GM19035 (cell line): ENCODE data around the gene SPOCK1.
A peak's percentile ranks its signal among the peaks of the same experiment; 100 is the strongest.

Experiments used
- ATAC-seq: cut with Tn5 transposase; IDR thresholded peaks from one replicate; pipeline ENCODE4 v1.9.1; 2021; ENCODE audit not compliant: unreplicated experiment

SPOCK1 gene

DNA sequence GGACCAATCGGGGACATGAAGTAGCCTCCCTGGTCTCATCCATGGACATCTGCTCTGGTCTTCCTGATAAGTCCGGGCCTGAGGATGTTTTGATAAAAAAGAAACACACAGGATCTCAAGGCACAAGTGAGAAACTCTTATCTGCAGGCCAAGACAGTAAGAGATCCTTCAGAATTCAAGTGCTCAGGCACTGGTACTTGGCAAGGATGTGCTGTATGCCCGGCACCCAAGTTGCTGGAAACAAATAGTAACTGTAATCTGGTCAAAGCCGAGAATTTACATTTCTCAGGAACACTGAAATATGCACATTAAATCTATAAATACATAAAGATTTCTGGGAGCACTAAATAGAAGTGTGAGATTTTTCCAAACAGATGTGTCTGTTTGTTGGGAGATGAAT, 165.7 kb downstream of the SPOCK1 start:
- ATAC-seq, result no peak

DNA sequence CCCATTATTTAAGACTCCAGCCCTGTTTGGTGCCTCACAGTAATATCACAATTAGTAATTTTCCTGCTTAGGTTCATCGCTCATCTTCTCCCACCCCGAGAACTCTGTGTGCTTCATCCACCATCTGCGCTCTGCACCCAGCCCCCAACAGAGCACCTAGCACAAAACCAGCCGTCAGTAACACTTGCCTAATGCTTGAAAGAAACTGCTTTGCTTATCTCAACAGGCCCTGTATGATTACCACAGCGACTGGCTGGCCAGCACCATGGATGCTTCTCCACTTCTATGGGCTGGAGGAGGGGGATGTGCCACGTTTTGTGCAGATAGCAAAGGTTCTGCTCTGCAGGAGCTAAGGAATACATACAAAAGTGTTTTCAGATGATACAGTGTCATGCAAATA, 166.8 kb downstream of the SPOCK1 start:
- ATAC-seq, result no peak

DNA sequence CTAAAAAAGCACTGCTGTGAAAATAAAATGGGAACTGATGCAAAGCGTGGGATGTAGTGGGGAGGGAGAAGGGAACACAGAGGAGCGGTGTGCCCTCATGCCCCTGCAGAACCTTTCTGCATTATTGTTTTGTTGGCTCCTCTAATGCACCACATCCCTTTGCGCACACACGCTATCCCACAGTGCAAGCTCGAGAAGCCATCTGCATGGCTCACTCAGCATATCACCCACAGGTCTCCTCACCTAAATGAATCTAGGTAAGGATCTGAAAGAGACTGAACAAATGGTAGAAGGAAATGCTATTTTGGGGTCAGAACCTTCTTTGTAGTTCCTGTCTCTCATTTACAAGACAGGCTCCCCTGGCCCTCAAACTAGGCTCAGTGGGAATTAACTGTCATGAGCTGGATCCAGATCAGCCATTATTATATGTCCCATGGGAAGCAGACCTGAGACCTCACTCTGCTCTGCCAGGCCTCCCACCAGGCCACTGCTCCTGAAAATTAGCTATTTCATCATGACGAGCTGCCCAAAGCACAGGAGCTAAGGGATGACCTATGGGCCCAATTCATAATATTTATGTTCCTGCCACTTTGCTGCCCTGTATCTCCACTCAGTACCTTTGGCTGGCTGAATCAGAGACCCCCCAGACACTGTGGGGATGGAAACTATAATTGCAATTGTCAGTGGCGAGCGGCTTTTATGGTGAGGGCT, 169.4 kb downstream of the SPOCK1 start:
- no peak for ATAC-seq

DNA sequence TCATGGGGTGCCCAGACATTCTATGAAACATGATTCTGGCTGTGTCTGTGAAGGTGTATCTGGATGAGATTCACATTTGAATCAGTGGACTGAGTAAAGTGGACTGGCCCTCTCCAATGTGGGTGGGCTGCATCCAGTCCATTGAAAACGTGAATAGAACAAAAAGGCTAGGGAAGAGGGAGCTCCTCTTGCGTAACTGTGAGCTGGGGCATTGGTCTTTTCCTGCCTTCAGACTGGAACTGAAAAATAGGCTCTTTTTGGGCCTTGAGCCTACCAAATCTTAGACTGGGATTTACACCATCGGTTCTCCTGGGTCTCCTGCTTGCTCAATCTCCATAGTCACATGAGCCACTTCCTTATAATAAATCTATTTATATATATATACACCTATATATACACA, 170.1 kb downstream of the SPOCK1 start:
- ATAC-seq, result no peak

DNA sequence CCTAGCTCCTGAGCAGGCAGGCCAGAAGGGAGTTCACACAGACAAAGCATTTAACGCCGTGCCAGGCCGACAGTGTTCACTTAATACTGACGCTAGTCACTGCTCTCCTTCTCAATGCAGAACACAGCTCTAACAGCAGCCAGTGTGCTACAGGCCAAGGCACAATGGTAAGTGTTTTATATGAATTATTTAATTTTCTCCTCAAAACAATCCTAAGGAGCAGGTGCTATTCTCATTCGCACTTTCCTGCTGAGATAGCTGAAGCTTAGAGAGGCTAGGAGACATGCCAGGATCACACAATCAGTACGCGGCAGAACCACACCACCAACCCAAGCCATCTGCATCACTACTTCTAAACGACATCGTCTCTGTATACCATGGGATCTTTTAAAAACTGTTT, 170.7 kb downstream of the SPOCK1 start:
- ATAC-seq, result no peak

DNA sequence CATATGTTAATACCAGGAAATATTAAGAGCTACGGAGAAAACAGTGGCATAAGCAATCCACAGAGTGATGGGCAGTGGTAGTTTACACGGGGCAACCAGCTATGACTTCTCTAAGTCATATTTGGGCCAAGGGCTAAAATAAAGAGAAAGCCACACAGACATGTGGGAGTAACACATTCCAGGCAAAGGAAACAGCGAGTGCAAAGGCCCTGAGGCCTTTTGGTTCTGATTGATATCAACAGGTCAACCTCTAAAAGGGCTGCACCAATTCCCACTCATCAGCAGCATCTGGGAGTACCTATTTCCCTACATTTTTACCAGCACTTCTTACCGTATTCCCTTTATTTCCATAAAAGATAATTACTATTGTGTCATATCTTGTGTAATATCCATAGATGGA, 173.4 kb downstream of the SPOCK1 start:
- no peak for ATAC-seq

DNA sequence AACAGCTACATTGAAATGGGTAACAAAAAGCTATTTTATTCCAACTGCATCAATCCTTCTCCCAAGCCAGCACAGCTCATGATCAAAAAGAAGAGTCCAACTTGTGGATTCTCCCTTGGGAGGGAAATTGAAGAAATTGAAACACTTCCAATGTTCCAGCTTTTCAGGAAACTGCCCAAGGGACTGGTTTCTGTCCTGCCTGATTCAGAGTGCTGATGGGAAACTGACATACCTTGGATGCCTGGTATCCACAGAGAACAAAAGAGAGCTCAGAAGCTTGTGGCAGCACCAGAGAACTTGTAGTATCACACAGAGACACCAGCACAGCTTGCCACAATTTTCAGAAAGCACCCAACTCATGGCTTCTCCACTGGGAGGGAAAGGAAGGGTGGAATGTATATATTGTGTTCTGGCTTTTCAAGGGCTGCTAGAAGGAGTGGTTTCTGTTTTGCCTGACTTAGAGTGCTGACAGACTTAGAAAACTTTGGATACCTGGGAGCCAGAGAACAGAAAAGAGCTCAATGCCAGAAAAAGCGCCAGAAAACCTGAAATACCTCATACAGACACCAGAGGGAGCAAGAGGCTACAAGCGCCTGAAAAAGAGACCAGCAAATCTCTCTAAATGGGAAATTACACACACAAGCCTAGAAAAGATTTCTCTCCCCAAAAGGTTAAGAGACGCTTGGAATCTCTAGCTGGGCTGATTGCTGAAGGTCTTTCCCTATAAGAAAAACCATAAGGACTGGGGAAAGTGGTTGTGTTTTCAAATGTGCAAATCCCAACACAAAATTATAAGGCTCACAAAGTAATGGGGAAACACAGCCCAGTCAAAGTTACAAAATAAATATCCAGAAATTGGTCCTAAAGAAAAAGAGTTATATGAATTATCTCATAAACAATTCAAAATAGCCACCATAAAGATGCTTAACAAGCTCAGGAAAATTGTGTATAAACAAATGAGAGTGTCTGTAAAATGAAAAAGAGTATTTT, 178.8 kb downstream of the SPOCK1 start:
- ATAC-seq, result peak; percentile 53

DNA sequence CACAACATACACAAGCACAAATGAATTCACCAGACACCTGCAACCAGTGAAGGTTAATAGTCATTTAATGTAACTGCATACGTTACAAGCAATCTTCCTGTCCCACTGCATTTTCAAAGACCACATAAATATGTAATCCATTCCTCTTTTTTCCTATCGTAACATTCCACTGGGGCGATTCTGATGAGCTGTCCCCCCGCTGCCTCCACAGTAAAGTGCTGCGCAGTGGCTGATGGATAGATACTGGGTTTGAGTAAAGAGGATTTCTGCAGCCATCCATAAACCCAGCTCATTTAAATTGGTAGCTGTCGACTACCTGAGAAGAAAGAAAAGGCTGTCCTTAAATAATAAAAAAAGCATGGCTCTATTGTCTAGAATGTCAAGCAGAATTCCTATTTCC, 181.1 kb downstream of the SPOCK1 start:
- no peak for ATAC-seq

DNA sequence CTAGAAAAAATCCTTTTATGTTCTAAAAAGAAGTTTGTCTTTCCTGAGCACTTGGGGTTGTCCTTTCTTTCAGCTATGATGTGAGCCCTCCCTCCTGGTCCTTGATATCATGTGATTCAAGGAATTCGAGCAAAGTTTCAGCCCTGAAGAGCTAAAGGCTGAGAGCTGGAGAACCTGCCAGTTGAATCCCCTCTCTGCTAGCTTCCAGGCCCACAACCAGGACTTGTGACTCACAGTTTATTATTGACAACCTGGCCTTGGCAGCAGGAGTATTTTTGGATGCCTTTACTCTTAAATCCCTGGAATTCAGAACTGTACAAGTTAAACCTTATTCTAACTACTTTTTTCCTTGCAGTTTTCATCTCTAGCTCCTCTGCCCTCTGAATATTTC, 182.8 kb downstream of the SPOCK1 start:
- ATAC-seq, result no peak

DNA sequence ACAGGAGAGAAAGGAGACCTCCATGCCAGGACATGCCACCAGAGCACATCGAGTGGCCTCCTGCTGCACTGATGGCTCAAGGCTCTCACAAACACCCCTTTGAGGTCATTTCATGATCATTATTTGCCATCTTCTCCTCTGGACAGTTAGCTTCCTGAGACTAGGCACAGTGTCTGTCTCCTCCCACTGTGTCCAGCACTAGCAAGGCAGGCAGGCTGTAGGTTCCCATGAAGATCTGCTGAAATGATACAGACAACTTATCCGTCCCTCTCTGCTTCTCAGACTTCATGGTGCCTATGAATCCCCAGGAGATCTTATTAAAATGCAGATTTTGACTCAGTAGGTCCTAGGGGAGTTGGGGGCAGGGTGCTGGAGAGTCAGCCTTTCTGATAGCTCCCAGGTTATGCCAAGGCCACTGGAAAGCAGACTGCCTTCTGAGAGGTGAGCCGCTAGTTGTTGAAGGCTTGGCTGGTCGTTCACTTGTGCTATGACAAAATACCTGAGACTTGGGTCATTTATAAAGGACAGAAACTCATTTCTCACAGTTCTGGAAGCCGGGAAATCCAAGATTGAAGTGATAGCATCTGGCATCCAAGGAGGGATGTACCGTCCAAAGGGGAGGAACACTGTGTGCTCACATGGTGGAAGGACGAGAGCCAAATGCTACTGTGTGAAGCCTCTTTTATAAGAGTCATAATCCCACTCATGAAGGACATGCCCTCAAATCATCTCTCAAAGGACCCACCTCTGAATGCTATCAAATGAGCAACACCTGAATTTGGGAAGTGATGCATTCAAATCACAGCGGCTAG, 183.4 kb downstream of the SPOCK1 start:
- no peak for ATAC-seq

DNA sequence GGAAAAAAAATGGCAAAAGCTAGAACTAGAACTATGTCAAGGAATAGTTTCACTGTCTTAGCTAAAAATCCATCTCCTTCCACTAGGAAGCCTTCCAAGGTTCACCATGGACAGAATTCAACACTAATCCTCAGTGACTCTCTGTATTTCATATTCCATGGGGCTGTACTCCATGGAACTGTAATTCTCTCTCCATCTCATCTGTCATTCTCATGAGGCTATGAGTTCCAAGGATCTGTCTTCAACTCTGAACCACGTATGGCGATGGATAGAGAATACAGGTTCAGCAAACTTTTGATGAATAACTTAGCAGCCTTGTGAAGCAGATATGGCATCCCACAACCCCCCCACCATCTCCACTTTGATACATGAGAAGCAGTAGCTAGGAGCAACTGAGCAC, 184.0 kb downstream of the SPOCK1 start:
- ATAC-seq, result no peak

DNA sequence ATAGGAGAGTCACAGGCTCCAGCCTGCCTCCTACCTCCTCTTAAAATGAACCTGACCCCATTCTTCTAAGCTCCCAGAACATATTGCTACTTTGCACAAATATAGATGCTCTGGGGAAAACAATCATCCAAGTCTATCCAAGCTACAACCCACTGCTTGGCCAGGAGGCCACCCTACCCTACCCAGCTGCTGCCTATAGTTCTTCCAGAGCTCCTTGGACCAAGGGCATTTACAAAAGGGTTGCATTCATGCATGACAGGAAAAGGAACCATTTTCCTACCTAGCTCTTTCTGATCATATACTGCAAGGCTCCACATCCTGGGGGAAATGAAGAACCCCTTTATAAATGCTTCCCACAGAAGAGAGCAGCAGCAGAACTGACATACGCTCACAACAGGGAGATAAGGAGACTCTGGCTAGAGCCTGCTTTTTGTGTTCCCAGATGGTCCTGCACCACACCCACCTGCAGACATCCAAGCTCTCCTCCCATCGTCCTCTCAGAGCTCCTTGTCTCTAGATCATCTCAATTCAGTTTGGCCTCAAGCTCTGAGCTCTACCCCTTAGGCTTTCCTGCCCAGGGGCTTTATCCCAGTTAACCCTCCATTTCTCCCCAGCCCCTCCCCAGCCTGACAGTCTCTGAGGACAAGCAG, 185.5 kb downstream of the SPOCK1 start:
- no peak for ATAC-seq

DNA sequence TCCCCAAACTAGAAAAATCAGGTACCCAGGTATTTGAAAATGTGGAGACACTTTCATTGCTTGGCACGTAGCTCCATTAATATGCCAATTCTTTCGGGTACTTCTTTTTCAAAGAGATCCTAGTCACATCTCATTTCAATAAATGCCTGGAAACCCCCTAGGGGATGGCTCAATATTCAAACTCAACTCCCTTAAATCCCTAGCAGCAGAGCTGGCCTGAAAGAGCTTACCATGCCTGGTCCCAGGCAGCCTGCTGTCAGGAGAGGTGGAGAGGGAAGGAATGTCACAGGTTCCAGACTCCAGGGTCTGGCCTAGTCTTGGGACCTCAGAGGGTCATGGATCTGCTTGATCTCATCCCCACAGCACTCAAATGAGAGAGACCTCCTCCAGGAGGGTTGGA, 187.1 kb downstream of the SPOCK1 start:
- ATAC-seq, result no peak

DNA sequence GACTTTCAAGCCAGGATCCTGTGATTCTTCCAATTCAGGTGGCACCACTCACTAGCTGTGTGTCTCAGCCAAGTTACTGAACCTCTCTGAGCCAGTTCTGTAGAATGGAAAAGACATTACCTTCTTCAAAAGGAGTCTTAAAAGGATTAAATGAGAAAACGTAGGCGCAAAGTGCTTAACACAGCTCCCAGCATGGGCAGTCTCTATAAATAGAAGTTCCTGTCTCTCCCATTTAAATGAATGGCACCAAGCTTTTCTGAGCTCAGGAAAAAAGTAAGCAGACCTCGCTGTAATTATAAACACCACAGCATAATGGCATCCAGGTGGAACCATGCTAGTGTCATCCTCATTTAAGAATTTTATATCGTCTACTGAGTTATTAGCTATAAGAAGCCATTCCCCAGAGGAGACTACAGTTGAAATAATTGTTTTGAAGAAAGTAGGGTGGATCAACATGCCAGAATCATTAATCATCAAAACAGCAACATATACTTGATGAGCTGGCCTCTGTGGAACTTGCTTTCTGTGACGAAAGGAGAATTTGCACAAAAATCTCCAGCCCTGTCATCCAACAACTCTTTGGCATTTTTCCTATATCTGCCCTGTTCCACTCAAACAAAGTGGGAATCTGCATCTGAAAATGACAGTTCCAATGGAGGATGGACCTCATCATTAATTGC, 188.9 kb downstream of the SPOCK1 start:
- ATAC-seq, result no peak

DNA sequence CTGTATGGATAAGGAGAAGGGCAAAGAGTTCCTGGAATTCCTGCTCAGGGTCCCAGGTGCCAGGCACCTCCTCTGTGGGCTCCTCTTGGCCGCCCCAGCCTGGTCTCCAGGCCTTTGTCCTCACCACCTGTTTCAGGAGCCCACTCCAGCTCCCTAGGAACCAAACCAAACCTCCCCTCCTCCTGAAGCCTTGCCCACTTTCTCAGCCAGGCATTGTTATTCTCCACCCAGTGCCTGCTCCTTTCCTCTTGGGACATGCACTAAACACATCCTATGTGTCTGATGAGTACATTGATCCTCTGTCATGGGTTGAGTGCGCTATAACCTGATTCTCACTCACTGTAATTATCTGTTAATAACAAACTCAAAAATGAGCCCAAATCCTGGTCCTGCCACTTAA, 189.8 kb downstream of the SPOCK1 start:
- ATAC-seq, result no peak

DNA sequence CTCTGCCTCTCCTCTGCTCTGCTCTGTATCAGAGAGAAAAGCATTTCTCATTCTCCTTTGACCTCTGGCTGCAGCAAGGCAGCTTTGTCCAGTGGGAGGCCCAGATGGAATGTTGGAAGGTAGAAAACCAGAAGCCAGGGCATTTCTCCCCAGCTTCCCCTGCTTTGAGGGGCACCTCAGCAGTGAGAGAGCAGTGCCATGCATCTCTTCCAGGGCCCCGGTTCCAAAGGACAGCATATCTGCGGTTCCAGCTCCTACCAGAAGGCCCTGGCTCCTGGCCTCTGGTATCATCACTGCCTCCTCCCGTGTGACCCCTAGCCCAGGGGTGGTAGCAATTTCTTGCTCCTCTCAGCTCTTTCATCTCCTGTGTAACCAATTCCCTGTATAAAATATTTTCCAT, 190.8 kb downstream of the SPOCK1 start:
- no peak for ATAC-seq

DNA sequence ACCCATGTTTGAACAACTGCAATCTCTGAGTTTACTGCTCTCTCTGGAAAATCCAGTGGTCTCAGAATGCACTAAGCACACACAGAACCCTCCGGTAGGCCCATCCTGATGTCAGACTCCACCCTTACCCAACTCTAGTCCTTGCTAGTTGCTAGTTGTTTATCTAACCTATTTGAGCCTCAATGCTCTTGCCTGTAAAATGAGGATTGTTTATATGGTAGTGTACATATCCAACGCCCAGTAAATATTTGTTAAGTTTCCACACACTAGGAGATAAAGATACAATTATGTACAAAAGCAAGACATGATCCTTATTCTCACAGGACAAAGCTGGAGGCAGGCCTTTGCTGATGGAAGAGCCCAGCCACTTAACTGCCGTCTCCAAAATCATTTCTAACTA, 192.2 kb downstream of the SPOCK1 start:
- ATAC-seq, result no peak

DNA sequence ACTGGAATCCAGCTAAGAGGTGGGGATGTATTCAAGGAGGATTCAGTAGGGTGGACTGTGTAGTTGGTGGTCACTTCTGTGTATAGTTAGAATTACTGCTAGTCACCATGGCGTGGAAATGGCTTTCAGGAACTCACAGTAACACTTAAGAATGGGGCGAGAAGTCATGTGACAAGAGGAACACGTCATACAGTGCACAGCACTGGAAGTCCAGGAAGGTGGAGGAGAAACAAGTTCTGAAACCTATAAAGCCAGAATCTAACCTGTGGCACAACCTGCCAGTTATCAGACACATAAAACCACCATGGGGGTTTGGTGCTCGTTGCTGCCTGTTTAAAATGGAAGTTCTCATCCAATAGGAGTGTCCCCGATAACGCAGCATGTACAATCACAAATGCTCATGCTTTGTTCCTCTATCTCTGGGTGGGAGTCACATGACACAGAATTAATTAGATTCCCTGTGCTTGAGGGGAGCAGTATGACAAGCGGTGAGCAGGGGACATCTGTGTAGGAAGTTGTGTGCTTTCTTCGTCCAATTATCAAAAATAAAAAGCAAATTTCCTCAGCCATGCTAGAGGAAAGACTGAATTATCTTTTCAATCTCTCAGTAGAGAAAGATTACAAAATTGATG, 193.0 kb downstream of the SPOCK1 start:
- ATAC-seq, result no peak

DNA sequence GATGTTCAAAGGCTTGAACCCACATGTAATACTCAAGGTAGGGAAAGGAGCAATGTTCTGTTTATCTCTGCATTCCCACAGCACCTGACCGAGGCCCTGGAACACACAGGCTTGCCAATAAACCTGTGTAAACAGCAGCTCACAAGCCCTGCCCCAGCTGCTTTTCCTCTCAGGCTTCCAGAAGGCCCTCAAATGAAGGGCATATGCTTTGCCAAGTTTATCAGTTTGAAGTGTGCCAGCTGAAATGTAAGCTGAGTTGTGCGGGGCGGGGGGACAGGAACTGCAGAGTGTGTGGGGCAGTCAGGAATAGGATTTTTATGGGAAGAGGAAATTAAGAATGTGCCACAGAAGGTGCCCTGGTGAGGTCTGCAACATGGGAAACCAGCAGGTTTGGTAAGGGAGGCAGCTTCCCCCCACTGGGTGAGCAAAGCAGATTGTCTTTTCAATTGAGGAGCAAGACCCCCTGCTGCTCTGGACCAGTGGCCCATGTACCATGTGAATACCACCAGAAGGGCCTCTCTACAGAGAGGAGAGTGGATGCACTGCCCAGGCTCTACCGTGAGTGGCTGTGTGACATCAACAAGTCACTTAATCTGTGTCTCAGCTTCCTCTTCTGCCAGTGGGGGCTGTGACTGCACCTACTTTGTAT, 194.8 kb downstream of the SPOCK1 start:
- no peak for ATAC-seq
